Activated T-cell treated with anti-CD3 and anti-CD28 coated beads, Interleukin-2, amount 50 U/mL, for 48 hours (primary cell): ENCODE data around the gene WIF1.

Source experiments
- DNase-seq, 2 experiments: peaks; one replicate each; pipeline ENCODE4 v3.0.0-alpha.2; 2020

WIF1 gene

DNA sequence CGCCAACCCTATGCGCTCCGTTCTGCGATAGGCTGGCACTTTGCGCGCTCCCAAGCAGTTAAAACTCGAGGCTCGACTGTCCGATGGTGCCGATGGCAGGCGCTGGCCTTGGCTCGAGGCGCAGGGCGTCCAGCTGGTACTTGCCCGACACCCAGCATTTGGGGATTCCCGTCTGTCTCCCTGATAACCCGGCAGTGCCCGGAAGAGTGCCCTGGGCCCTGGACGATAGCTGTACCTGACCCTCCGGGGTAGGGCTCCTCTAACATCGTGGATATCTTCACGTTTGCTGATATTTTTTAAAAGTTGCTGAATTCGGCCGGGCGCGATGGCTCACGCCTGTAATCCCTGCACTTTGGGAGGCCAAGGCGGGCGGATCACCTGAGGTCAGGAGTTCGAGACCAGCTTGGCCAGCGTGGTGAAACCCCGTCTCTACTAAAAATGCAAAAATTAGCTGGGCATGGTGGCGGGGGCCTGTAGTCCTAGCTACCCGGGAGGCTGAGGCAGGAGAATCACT is 908 bp upstream of the WIF1 start:
- no peak for DNase-seq

- DNase-seq, result no peak
Observed at GRCh38 chr12:65119063-65119462, 2.0 kb downstream of the WIF1 start.

DNA sequence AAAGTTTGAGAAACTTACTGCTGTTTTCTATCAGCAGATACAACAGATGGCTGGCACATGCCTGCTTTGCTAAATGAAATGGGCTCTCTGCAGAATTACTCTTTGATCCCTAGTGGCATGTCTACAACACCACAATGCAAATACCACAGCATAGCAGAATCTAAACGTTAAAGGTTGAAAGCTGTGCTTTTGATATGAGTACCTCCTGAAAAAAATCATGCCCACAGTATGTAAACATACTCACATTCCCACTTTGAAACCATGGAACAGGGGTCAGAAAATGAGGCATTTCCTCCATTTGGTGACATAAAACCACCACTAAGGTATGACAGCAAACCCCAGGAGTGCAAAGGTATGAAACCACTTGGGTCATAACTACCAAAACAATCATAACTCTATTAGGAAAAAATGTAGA is 7.5 kb downstream of the WIF1 start:
- no peak for DNase-seq

- no peak for DNase-seq
Observed at GRCh38 chr12:65106948-65107347, 14.2 kb downstream of the WIF1 start.

DNA sequence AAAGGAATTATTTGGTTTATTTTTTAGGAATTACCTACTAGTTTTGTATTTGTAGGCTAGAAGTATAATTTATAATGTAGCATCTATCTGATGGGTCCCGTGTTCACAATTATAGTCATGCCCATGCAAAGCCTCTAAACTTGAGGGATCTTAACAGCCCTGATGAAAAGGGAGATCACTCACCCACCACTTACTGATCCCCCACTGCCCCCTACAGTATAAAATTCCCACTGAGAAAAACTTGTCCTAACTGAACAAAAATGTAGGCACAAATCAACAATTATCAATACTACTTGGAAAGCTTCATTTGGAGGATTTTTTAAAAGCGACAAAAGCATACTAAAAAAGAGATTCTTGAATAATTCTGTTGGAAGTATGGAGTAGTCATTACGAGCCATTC is 21.0 kb downstream of the WIF1 start:
- no peak for DNase-seq

DNA sequence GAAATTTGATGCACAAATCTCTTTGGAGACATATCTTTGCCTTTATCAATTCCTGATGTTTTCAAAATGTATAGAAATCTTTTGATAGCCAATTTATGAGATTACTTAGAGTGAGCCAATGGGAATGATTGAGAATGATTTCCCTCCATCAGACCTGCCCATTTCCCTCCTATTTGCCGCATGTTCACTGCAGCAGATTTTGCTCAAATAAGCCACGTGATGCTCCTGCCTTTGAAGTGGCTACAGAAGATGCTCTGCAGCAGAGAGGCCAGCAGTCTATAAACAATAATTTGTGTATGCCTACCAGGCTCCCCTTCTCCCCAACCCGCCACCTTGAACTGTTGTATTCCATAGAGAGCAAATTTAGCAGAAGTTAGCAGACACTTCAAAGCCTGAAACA is 21.9 kb downstream of the WIF1 start:
- no peak for DNase-seq

DNA sequence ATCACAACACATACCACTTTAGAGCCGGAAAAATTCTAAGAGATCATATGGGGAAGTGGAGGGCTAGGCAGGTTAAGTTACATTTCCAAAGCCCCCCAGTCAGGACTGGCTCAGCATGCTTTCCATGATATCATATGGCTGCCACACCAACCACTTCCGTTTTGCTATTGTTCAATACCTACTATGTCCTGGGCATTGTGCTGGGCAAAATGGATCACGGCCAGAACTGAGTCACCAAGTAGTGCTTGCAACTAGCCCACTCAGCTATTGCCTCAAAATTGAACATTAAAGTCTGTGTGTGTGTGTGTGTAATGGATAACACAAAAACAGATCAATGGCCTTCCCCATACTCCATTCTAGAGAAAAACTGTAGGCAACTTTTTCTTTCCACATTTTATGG is 22.7 kb downstream of the WIF1 start:
- DNase-seq, result no peak

DNA sequence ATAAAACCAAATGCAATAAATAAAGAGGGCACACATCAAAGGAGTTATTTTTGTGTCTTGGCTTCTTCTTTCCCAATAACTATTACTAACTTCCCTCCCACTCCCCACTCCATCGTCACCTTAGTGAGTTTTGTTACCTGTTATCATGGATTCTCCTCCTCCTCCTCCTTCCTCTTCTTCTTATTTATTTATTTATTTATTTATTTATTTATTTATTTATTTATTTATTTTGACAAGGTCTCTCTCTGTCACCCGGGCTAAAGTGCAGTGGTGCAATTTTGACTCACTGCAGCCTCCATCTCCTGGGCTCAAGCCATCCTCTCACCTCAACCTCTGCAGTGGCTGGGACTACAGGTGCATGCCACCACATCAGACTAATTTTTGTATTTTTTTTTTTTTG is 26.4 kb downstream of the WIF1 start:
- DNase-seq, result no peak

- no peak for DNase-seq
Observed at GRCh38 chr12:65093606-65094005, 27.5 kb downstream of the WIF1 start.

DNA sequence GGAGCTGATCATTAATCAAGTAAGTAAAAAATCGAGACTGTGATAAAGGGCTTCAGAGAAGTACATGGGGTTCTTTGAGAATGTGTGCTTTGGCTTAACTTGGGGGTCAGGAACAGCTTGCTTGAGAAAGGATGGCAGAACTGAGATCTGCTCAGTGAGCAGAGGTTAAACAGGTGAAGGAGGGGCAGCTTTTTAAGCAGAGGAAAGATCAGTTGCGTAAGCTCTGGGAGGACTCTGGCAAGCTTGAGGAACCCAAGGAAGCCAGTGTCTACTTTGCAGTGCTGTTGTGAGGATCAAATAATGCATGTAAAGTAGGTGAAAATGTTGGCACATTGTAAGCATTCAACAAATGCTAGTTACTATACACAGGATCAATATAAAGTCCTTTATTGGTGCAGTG is 30.6 kb downstream of the WIF1 start:
- DNase-seq, result no peak

DNA sequence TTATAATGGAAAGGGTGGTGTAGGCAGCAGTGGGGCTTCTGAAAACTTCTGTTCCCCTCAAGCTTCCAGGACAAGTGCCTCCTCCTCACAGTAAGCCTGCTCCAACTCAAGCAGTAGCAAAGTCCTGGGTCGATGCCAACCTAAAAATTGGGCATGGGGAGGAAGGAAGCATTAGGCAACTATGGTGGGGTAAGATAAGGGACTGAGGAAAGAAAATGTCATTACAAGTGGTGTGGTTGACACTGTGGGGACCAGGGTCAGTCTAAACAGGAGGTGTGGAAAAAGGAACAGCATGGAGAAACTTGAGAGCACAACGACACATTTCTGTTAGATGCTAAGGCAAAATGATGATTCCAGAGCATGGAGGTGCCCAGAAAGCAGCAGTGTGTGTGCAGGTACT is 34.9 kb downstream of the WIF1 start:
- DNase-seq, result no peak

- no peak for DNase-seq
Observed at GRCh38 chr12:65084579-65084978, 36.5 kb downstream of the WIF1 start.

- DNase-seq, result no peak
Observed at GRCh38 chr12:65083581-65083980, 37.5 kb downstream of the WIF1 start.

DNA sequence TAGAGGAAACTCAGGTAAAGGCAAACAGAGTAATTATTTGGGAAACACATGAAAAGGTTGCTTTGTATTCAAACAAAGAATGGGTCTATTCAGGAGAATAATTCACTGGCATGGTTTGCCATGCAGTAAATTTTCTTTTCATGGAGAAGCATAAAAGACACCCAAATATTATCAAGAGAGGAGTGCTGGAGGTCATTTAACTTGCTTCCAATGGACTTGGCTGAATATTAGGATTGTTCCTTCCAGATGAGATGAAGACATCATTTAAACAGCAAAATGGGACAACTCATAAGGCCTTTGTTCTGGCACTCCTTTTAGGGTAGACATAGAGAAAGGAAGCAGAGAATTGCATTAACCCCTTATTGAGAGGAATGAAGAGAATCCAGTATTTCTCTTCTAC is 38.7 kb downstream of the WIF1 start:
- DNase-seq, result no peak

- no peak for DNase-seq
Observed at GRCh38 chr12:65081496-65081895, 39.6 kb downstream of the WIF1 start.

GRCh38 chr12:65074932-65075331 is 46.2 kb downstream of the WIF1 start:
- DNase-seq, result no peak

DNA sequence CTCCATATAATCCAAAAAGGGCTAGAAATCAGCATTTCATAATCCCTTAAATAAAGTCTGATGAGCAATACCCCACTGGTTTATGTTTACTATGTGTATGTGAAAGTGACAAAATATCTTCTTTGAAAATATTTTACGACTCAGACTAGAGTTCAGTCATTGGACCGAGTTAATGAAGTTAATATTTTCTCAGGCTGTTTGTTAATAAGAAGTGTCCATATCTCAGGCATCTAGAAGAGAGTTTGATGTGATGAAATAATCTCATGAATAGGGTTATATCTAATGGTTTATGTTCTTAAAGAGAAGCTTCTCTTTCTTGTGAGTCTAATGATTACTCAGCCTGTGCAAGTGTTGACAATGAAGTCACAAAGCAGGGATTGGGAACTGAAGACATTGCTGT is 51.8 kb downstream of the WIF1 start:
- no peak for DNase-seq

GRCh38 chr12:65067383-65067782 is 53.7 kb downstream of the WIF1 start:
- DNase-seq, result no peak

GRCh38 chr12:65055859-65056258 is 65.2 kb downstream of the WIF1 start:
- no peak for DNase-seq

- no peak for DNase-seq
Observed at GRCh38 chr12:65051218-65051617, 69.9 kb downstream of the WIF1 start.

DNA sequence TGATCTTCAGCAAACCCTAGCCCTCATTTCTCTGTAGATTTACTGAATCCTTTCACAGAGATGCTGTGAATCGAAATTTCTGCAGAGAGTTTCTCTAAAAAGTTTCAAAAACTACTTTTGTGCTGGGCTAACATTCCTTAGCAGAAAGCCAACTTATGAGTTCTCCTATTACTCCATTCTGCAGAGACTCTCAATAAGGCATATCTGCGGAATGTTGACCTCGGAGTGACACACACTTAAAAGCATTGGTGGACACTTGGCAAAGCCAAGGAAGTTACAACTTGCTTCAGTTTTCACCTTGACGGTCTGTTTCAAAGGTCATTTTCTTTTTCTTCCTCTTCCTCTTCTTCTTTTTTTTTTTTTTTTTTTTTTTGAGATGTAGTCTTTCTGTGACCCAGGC is 75.8 kb downstream of the WIF1 start:
- DNase-seq, result no peak

DNA sequence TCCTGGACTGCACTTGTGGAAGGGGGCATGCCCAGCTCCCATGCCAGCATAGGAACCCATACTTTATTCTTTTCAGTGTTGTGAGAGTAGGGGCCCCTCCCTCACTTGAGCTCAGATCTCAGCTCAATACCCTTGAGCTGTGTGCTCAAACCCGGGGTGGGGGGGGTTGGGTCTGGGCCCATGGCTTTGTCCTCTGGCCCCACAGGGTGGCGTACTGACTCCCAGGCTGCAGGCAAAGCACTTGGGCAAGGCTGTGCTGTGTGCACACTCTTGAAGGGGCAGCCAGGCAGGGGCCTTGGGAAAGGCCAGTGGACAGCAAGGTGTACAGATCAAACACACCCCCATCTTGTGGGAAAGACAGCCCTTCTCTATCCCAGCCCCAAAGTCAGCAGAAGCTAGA is 81.8 kb downstream of the WIF1 start:
- no peak for DNase-seq

GRCh38 chr12:65025136-65025535 is 96.0 kb downstream of the WIF1 start:
- no peak for DNase-seq

- DNase-seq, result no peak
Observed at GRCh38 chr12:65023485-65023884, 97.6 kb downstream of the WIF1 start.

DNA sequence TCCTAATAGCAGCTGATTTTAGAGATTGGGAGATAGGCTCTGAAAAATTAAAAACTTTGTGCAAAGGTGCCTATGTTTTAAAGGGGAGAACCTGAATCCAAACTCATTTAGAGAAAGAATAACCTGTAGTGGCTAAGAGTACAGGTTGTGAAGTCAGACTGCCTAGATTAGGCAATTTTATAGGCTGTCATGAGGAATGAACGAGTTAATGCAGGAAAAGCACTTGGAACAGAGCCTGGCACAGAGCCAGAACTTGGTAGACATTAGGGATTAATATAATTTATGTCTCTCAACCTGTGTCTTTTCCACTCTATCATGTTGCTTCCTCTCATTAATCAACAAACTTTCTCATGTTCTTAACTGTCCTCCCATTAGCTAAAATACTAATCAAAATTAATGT is 98.1 kb downstream of the WIF1 start:
- no peak for DNase-seq

DNA sequence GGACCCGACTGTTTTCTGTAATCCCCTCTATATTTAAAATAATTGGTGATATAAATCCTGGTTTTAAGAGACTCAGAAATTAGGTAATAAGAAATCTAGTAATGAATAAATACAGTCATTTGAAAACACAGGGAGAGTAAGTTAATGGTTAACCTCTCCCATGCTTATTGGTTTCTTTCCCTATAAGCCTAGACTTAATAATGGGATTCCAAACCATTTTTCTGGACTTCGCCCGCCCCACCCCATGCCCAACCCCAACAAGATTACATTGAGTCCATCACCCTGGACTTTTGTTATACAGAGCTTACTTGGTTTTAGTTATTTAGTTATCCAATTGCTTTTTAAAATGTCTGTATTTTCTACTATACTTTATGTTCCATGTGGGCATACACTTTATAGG is 98.7 kb downstream of the WIF1 start:
- no peak for DNase-seq
